Upper lobe of left lung (tissue), 6 donors: Measurements from ENCODE around the gene TRIM66. TPM values are rescaled to one million over a fixed set of nuclear protein-coding genes. Genes with fewer than 3 reads are reported as not detected.

ENCODE experiments used
- ATAC-seq, 2 donors: fragments of 200-7000 bp; cut with Tn5 transposase; one replicate each; pipeline ENCODE4 v1.9.1; 2022; ENCODE audit warnings: mild to moderate bottlenecking in 2 of 2, moderate library complexity in 2 of 2; ENCODE audit not compliant: low FRiP score in 2 of 2
- DNase-seq, 2 donors: peaks; one replicate each; pipeline ENCODE4 v3.0.0-alpha.2; 2019 to 2020
- H3K27ac ChIP-seq, 4 donors: fragments of 200-600 bp; sonication (generic); one replicate each; pipeline ENCODE4 v1.5.1; 2016 to 2019
- H3K27me3 ChIP-seq, 4 donors: fragments of 200-600 bp; sonication (generic); one replicate each; pipeline ENCODE4 v1.5.1; 2017 to 2019
- H3K36me3 ChIP-seq, 4 donors: fragments of 200-600 bp; sonication (generic); one replicate each; pipeline ENCODE4 v1.5.1; 2016 to 2019
- H3K4me1 ChIP-seq, 4 donors: fragments of 200-600 bp; sonication (generic); one replicate each; pipeline ENCODE4 v1.5.1; 2018 to 2019
- H3K4me3 ChIP-seq, 4 donors: fragments of 200-600 bp; sonication (generic); one replicate each; pipeline ENCODE4 v1.5.1; 2017 to 2019; ENCODE audit warnings: mild to moderate bottlenecking in 2 of 4, moderate library complexity in 1 of 4
- H3K9me3 ChIP-seq, 4 donors: fragments of 200-600 bp; sonication (generic); one replicate each; pipeline ENCODE4 v1.5.1; 2018 to 2019
- CTCF ChIP-seq, 6 experiments: fragments of 450-650 bp in 4 of 6; fragments of 200-600 bp in 2 of 6; sonication (generic) in 2 of 6; IDR thresholded peaks; one replicate each; pipeline ENCODE4 v1.5.1; 2016 to 2019; ENCODE audit warnings: antibody characterized with exemption in 6 of 6
- EP300 ChIP-seq, 4 donors: sonication (generic); formaldehyde crosslinking; IDR thresholded peaks; one replicate each; pipeline ENCODE4 v1.5.1; 2017; ENCODE audit warnings: antibody characterized with exemption in 4 of 4, control low read depth in 2 of 4
- POLR2A ChIP-seq, 4 donors: fragments of 450-650 bp; IDR thresholded peaks; one replicate each; pipeline ENCODE4 v1.5.1; 2016 to 2017; ENCODE audit warnings: antibody characterized with exemption in 4 of 4, mild to moderate bottlenecking in 2 of 4
- POLR2AphosphoS5 ChIP-seq, 2 donors: sonication (generic); formaldehyde crosslinking; IDR thresholded peaks; one replicate each; pipeline ENCODE4 v1.5.1; 2017; ENCODE audit warnings: antibody characterized with exemption in 2 of 2
- WGBS, 2 donors: methylation state at CpG; one replicate each; pipeline ENCODE4 v1.1.5; 2017 to 2018; 5-methylcytosine and 5-hydroxymethylcytosine counted together
- total RNA-seq, 6 donors: library from RNA; depleted of rRNA in 4 of 6; stranded (reverse); fragments of >200 nt in 4 of 6; gene quantifications; one replicate each; pipeline versions ENCODE4 v1.1.0 to v1.2.1, GENCODE V29; 2016 to 2021
- donor health status: DM: no; HTN: no; CAD: no; lungs with moderate emphysema.
- donor health status: DM: no; HTN: yes; CAD: no; lungs with severe emphysema.

TRIM66 gene
- total RNA-seq, 6 donors from 2014 or later: 4.9 to 126 (median 11.2) TPM

GRCh38 chr11:8719211-8719649 lies 36.8 kb upstream of the TRIM66 start:
- peak overlapping the region; percentile 66 to 85 (median 81) for H3K27ac ChIP-seq
- no peaks in the 10 kb centered on the region for H3K27me3 ChIP-seq
- no peaks in the 10 kb centered on the region for H3K9me3 ChIP-seq
- ATAC-seq (peak in 1 of 2 donors; percentile 79), DNase-seq (peak in 1 of 2 donors; percentile 43)
- H3K36me3 ChIP-seq: peaks cover 0 to 27% (median 11%) of the 10 kb centered on the region in 4 donors
- WGBS, 2 donors: 26 to 54% methylated on average over 4 of the region's 4 CpGs
- H3K4me1 ChIP-seq: peaks cover 67 to 77% (median 73%) of the 10 kb centered on the region in 4 donors
- TF ChIP-seq POLR2AphosphoS5 (IDR thresholded peaks at IDR 0.05) (peak in 1 of 2 donors; percentile 58), EP300 (IDR thresholded peaks at IDR 0.05) (no peak), POLR2A (IDR thresholded peaks at IDR 0.05) (no peak), CTCF (IDR thresholded peaks at IDR 0.05) (no peak)
- H3K4me3 ChIP-seq: no peak overlapping the region

- 41 to 46% methylated on average over 11 of the region's 11 CpGs for WGBS, 2 donors
- H3K9me3 ChIP-seq: no peaks in the 10 kb centered on the region
- no peaks in the 10 kb centered on the region for H3K27me3 ChIP-seq
- peaks cover 67 to 73% (median 68%) of the 10 kb centered on the region in 4 donors for H3K4me1 ChIP-seq
- peak in 1 of 2 donors; percentile 6 for TF ChIP-seq POLR2AphosphoS5 (IDR thresholded peaks at IDR 0.05)
- no peak for TF ChIP-seq CTCF (IDR thresholded peaks at IDR 0.05)
- no peak for TF ChIP-seq POLR2A (IDR thresholded peaks at IDR 0.05)
- H3K4me3 ChIP-seq: no peak overlapping the region
- H3K27ac ChIP-seq: peak overlapping the region; percentile 66 to 85 (median 81)
- peaks cover 0 to 38% (median 13%) of the 10 kb centered on the region in 4 donors for H3K36me3 ChIP-seq
- peak in 1 of 2 donors; percentile 82 for DNase-seq
- ATAC-seq: peak; percentile 47 to 72
These were observed 35.6 kb upstream of the TRIM66 start for GRCh38 chr11:8717876-8718753.

- Histone ChIP-seq H3K36me3 (peaks cover 0 to 44% (median 15%) of the 10 kb centered on the region in 4 donors), H3K27ac (peak overlapping the region; percentile 54 to 85 (median 73)), H3K4me1 (peaks cover 61 to 67% (median 63%) of the 10 kb centered on the region in 4 donors), H3K9me3 (no peaks in the 10 kb centered on the region), H3K4me3 (no peak overlapping the region), H3K27me3 (no peaks in the 10 kb centered on the region)
- TF ChIP-seq POLR2A (IDR thresholded peaks at IDR 0.05) (no peak), POLR2AphosphoS5 (IDR thresholded peaks at IDR 0.05) (no peak), CTCF (IDR thresholded peaks at IDR 0.05) (no peak), EP300 (IDR thresholded peaks at IDR 0.05) (no peak)
- no peak for ATAC-seq
- DNase-seq: no peak
- WGBS, 2 donors: 57 to 67% methylated on average over 9 of the region's 9 CpGs
These were observed 35.0 kb upstream of the TRIM66 start for GRCh38 chr11:8717544-8717875.

- ATAC-seq (no peak), DNase-seq (peak; percentile 46 to 80)
- Histone ChIP-seq H3K27ac (peak overlapping the region in 3 of 4 donors; percentile 36 to 80 (median 54)), H3K4me3 (no peak overlapping the region), H3K4me1 (peaks cover 41 to 47% (median 43%) of the 10 kb centered on the region in 4 donors), H3K9me3 (no peaks in the 10 kb centered on the region), H3K36me3 (peaks cover 0 to 58% (median 26%) of the 10 kb centered on the region in 4 donors), H3K27me3 (no peaks in the 10 kb centered on the region)
- TF ChIP-seq EP300 (IDR thresholded peaks at IDR 0.05) (no peak), CTCF (IDR thresholded peaks at IDR 0.05) (no peak), POLR2AphosphoS5 (IDR thresholded peaks at IDR 0.05) (no peak), POLR2A (IDR thresholded peaks at IDR 0.05) (no peak)
- WGBS, 2 donors: 65 to 76% methylated on average over 13 to 14 of the region's 15 CpGs
These were observed 33.0 kb upstream of the TRIM66 start for GRCh38 chr11:8715501-8715900.
